Neural cell (in vitro differentiated cells): ENCODE data around the gene LY6G6D. TPM values are rescaled to one million over a fixed set of nuclear protein-coding genes. Genes with fewer than 3 reads are reported as not detected.
"Not testable (repeated sequence)": the region's sequence is repeated elsewhere in the genome, so short reads cannot be mapped to it uniquely, and the experiment has no call there.

Source experiments
- H2AFZ ChIP-seq: fragments of 200-600, 300-800 bp; sonication (generic), shearing (Covaris generic); 2 replicates; pipeline ENCODE4 v1.6.0; 2014; ENCODE audit warnings: low read depth, mild to moderate bottlenecking, antibody characterized with exemption, low read length, moderate library complexity
- H3F3A ChIP-seq: fragments of 200-600 bp; shearing (Covaris generic); 2 replicates; pipeline ENCODE4 v1.6.1; 2016; ENCODE audit warnings: mild to moderate bottlenecking, moderate library complexity, mixed read lengths, antibody characterized with exemption, low read length; ENCODE audit not compliant: insufficient read depth, poor library complexity, severe bottlenecking
- H3K27ac ChIP-seq: fragments of 200-600, 300-800 bp; sonication (generic), shearing (Covaris generic); 2 replicates; pipeline ENCODE4 v1.5.1; 2014; ENCODE audit warnings: mild to moderate bottlenecking, low read length, moderate library complexity
- H3K27me3 ChIP-seq: fragments of 300-800, 200-600 bp; sonication (generic), shearing (Covaris generic); 2 replicates; pipeline ENCODE4 v1.6.0; 2014; ENCODE audit warnings: mild to moderate bottlenecking, low read depth, low read length, moderate library complexity; ENCODE audit not compliant: insufficient read depth
- H3K36me3 ChIP-seq: fragments of 300-800, 200-600 bp; sonication (generic), shearing (Covaris generic); 2 replicates; pipeline ENCODE4 v1.5.1; 2014; ENCODE audit warnings: mild to moderate bottlenecking, antibody characterized with exemption, low read length, moderate library complexity; ENCODE audit not compliant: insufficient read depth
- H3K4me2 ChIP-seq: fragments of 300-800, 200-600 bp; sonication (generic), shearing (Covaris generic); 2 replicates; pipeline ENCODE4 v1.6.0; 2014; ENCODE audit warnings: mild to moderate bottlenecking, low read length
- H3K4me3 ChIP-seq: fragments of 300-800, 200-600 bp; sonication (generic), shearing (Covaris generic); 2 replicates; pipeline ENCODE4 v1.5.1; 2014; ENCODE audit warnings: mild to moderate bottlenecking, low read length, moderate library complexity
- H3K79me2 ChIP-seq: fragments of 200-600 bp; shearing (Covaris generic); replicated peaks from 2 replicates; pipeline ENCODE4 v1.6.0; 2014; ENCODE audit warnings: mild to moderate bottlenecking, low read length, moderate library complexity; ENCODE audit not compliant: insufficient read depth
- H3K9ac ChIP-seq: fragments of 300-800, 200-600 bp; sonication (generic), shearing (Covaris generic); 2 replicates; pipeline ENCODE4 v1.6.1; 2016; ENCODE audit warnings: mild to moderate bottlenecking, low read length, mixed read lengths
- H3K9me2 ChIP-seq: fragments of 200-600 bp; shearing (Covaris generic); 2 replicates; pipeline ENCODE4 v1.6.1; 2016; ENCODE audit warnings: mild to moderate bottlenecking, low read length, mixed read lengths; ENCODE audit not compliant: insufficient read depth
- H3K9me3 ChIP-seq: fragments of 200-600, 300-800 bp; sonication (generic), shearing (Covaris generic); 2 replicates; pipeline ENCODE4 v1.6.1; 2016; ENCODE audit warnings: mild to moderate bottlenecking, mixed run types, low read length, moderate library complexity, mixed read lengths
- H4K20me1 ChIP-seq: fragments of 200-600 bp; shearing (Covaris generic); 2 replicates; pipeline ENCODE4 v1.6.1; 2016; ENCODE audit warnings: mild to moderate bottlenecking, mixed run types; ENCODE audit not compliant: insufficient read depth
- EP300 ChIP-seq: fragments of 450-650 bp; conservative IDR thresholded peaks from 2 replicates; pipeline ENCODE4 v1.6.1; 2014; ENCODE audit warnings: antibody characterized with exemption, mild to moderate bottlenecking, moderate library complexity; ENCODE audit not compliant: poor library complexity, severe bottlenecking
- EZH2 ChIP-seq: fragments of 200-600, 300-800 bp; shearing (Covaris generic), sonication (generic); IDR thresholded peaks from 2 replicates; pipeline ENCODE4 v1.6.1; 2014; ENCODE audit warnings: antibody characterized with exemption, low read length, borderline replicate concordance, mild to moderate bottlenecking; ENCODE audit not compliant: insufficient read depth, poor library complexity, severe bottlenecking
- MXI1 ChIP-seq: fragments of 450-650 bp; conservative IDR thresholded peaks from 2 replicates; pipeline ENCODE4 v1.6.1; 2014; ENCODE audit warnings: antibody characterized with exemption, mild to moderate bottlenecking; ENCODE audit not compliant: poor library complexity, severe bottlenecking
- POLR2AphosphoS5 ChIP-seq: IDR thresholded peaks from 2 replicates; pipeline ENCODE4 v1.6.1; 2012
- RAD21 ChIP-seq: fragments of 450-650 bp; conservative IDR thresholded peaks from 2 replicates; pipeline ENCODE4 v1.6.1; 2014; ENCODE audit warnings: antibody characterized with exemption, mild to moderate bottlenecking, moderate library complexity
- SMC3 ChIP-seq: fragments of 450-650 bp; conservative IDR thresholded peaks from 2 replicates; pipeline ENCODE4 v1.6.1; 2014; ENCODE audit warnings: antibody characterized with exemption, mild to moderate bottlenecking, moderate library complexity; ENCODE audit not compliant: poor library complexity
- TAF1 ChIP-seq: IDR thresholded peaks from 2 replicates; pipeline ENCODE4 v1.6.1; 2012; ENCODE audit warnings: low read depth
- polyA plus RNA-seq: library from polyadenylated mRNA; depleted of rRNA; stranded (reverse); fragments of >200 nt; gene quantifications from 2 replicates; pipeline ENCODE4 v1.2.3, GENCODE V29; 2014
- TF ChIP-seq, protein P1 (sequence below): fragments of 450-650 bp; IDR thresholded peaks from 2 replicates; pipeline ENCODE4 v1.5.1; 2014; ENCODE audit warnings: antibody characterized with exemption, mild to moderate bottlenecking, moderate library complexity; ENCODE audit not compliant: poor library complexity, severe bottlenecking
- TF ChIP-seq, protein P2 (sequence below): IDR thresholded peaks from 2 replicates; pipeline ENCODE4 v1.6.1; 2012; ENCODE audit warnings: borderline replicate concordance

The LY6G6D gene
- polyA plus RNA-seq, 1 donor from 2014 or later: not detected

- Histone ChIP-seq H3K9ac (no peak overlapping the region), H3K27ac (no peak overlapping the region), H3K79me2 (no peaks in the 10 kb centered on the region), H2AFZ (no peak overlapping the region), H3K36me3 (no peaks in the 10 kb centered on the region), H3K4me2 (no peak overlapping the region), H4K20me1 (no peaks in the 10 kb centered on the region), H3K27me3 (no peaks in the 10 kb centered on the region), H3K4me3 (no peak overlapping the region), H3F3A (no peaks in the 10 kb centered on the region), H3K9me3 (no peaks in the 10 kb centered on the region), H3K9me2 (no peaks in the 10 kb centered on the region)
- TF ChIP-seq TAF1 (no peak), POLR2AphosphoS5 (no peak), RAD21 (no peak), EZH2 (no peak), EP300 (no peak), MXI1 (no peak), SMC3 (no peak)
- TF ChIP-seq, protein P1, sequence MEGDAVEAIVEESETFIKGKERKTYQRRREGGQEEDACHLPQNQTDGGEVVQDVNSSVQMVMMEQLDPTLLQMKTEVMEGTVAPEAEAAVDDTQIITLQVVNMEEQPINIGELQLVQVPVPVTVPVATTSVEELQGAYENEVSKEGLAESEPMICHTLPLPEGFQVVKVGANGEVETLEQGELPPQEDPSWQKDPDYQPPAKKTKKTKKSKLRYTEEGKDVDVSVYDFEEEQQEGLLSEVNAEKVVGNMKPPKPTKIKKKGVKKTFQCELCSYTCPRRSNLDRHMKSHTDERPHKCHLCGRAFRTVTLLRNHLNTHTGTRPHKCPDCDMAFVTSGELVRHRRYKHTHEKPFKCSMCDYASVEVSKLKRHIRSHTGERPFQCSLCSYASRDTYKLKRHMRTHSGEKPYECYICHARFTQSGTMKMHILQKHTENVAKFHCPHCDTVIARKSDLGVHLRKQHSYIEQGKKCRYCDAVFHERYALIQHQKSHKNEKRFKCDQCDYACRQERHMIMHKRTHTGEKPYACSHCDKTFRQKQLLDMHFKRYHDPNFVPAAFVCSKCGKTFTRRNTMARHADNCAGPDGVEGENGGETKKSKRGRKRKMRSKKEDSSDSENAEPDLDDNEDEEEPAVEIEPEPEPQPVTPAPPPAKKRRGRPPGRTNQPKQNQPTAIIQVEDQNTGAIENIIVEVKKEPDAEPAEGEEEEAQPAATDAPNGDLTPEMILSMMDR: no peak
- TF ChIP-seq, protein P2, sequence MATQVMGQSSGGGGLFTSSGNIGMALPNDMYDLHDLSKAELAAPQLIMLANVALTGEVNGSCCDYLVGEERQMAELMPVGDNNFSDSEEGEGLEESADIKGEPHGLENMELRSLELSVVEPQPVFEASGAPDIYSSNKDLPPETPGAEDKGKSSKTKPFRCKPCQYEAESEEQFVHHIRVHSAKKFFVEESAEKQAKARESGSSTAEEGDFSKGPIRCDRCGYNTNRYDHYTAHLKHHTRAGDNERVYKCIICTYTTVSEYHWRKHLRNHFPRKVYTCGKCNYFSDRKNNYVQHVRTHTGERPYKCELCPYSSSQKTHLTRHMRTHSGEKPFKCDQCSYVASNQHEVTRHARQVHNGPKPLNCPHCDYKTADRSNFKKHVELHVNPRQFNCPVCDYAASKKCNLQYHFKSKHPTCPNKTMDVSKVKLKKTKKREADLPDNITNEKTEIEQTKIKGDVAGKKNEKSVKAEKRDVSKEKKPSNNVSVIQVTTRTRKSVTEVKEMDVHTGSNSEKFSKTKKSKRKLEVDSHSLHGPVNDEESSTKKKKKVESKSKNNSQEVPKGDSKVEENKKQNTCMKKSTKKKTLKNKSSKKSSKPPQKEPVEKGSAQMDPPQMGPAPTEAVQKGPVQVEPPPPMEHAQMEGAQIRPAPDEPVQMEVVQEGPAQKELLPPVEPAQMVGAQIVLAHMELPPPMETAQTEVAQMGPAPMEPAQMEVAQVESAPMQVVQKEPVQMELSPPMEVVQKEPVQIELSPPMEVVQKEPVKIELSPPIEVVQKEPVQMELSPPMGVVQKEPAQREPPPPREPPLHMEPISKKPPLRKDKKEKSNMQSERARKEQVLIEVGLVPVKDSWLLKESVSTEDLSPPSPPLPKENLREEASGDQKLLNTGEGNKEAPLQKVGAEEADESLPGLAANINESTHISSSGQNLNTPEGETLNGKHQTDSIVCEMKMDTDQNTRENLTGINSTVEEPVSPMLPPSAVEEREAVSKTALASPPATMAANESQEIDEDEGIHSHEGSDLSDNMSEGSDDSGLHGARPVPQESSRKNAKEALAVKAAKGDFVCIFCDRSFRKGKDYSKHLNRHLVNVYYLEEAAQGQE: no peak
Measured at GRCh38 chr6:31708224-31708623, 6.9 kb upstream of the LY6G6D start.

DNA sequence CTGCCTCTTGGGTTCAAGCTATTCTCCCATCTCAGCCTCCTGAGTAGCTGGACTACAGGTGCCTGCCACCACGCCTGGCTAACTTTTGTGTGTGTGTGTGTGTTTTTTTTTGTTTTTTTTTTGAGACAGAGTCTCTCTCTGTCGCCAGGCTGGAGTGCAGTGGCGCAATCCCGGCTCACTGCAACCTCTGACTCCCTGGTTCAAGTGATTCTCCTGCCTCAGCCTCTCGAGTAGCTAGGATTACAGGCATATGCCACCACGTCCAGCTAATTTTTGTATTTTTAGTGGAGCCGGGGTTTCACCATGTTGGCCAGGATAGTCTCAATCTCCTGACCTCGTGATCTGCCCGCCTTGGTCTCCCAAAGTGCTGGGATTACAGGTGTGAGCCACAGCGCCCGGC, 6.0 kb upstream of the LY6G6D start:
- H3K9me3 ChIP-seq, H4K20me1 ChIP-seq, H3K27ac ChIP-seq, H3K9ac ChIP-seq, H3K4me3 ChIP-seq, H3K79me2 ChIP-seq, H3K36me3 ChIP-seq, H3K27me3 ChIP-seq, H3K4me2 ChIP-seq, H2AFZ ChIP-seq, H3K9me2 ChIP-seq, H3F3A ChIP-seq: not testable (repeated sequence)

DNA sequence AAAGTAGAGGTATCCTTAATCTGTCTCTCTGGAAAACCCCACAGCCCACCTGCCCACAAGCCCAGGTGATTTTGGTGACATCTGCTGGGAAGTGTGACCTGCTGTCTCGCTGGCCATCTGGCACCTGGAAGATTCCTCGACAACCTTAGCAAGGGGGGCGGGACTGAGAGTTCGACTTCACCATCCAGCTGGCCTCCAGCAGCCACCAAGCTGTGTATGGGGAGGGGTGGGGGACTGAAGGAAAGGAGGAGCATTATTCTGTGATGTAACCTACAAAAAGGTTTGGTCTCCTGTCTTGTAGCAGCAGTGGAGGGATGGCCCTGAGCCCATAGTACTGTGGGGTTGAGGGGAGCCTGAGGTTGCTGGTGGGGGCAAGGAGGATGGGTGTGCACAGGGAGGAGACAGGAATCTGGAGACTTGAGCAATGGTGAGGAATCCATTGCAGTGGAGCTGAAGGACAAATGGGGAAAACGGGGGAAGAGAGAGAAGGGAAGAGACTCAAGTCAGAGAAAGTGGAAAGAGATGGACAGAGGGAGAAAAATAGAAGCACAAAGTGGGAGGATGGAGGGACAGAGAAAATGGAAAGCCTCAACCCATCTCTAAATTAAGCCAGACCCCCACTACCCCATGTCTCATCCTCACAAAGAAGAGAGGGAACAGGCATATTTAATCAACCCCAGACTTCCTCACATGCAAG, 4.5 kb upstream of the LY6G6D start:
- Histone ChIP-seq H3F3A (no peaks in the 10 kb centered on the region), H3K9ac (no peak overlapping the region), H3K36me3 (no peaks in the 10 kb centered on the region), H3K4me3 (no peak overlapping the region), H3K4me2 (no peak overlapping the region), H3K27ac (no peak overlapping the region), H3K9me2 (no peaks in the 10 kb centered on the region), H3K79me2 (no peaks in the 10 kb centered on the region), H3K27me3 (no peaks in the 10 kb centered on the region), H3K9me3 (no peaks in the 10 kb centered on the region), H2AFZ (no peak overlapping the region), H4K20me1 (no peaks in the 10 kb centered on the region)
- TF ChIP-seq POLR2AphosphoS5 (no peak), MXI1 (no peak), EZH2 (no peak), RAD21 (no peak), EP300 (no peak), SMC3 (no peak), TAF1 (no peak)
- TF ChIP-seq, protein P2: no peak
- TF ChIP-seq, protein P1: no peak
